Measurements from ENCODE around the gene YTHDF1. TPM values are rescaled to one million over a fixed set of nuclear protein-coding genes. Genes with fewer than 3 reads are reported as not detected.

The YTHDF1 gene
- total RNA-seq, 1 donor from 2014 or later = 22.2 TPM

DNA sequence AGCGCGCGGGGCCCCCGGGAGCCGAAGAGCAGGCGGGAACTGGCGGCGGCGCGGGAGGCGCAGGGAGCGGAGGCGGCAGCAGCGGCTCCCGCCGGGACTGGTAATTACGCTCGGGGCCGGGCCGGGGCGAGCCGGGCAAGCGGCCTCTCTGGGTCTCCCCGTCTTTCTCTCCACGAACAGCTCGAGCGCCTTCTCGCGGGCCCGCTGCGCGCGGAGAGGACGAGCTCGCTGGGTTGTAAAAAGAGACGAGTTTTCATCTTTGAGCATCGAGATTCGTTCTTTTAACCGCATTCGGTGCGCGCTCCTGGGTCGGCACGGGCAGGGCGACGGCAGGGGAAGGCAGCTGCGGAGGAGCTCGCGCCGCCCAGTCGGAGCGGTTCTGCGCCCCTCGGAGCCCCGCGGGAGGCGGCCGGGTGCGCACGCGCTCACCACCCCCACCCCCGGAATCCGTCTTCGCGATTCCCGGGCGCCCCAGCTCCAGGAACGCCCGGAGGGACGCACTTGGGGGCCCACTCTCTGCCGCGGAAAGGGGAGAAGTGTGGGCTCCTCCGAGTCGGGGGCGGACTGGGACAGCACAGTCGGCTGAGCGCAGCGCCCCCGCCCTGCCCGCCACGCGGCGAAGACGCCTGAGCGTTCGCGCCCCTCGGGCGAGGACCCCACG lies 38.0 kb downstream of the YTHDF1 start:
- Histone ChIP-seq H3K36me3 (no peaks in the 10 kb centered on the region), H3K27ac (replicated peaks) (no peak overlapping the region), H3K4me1 (peaks cover 41% of the 10 kb centered on the region), H3K27me3 (ENCODE audit: low read depth) (peaks cover 100% of the 10 kb centered on the region), H3K4me3 (peak overlapping the region; percentile 55), H3K9me3 (replicated peaks) (no peaks in the 10 kb centered on the region)
- intact Hi-C loops (cut with micrococcal nuclease) = loop anchor here (10.0 kb wide), 1 partner anchor 123 kb away; no protein-coding TSS in a partner anchor
- no peak for TF ChIP-seq CTCF (IDR thresholded peaks at IDR 0.05; ENCODE audit: borderline replicate concordance)
- no peak for DNase-seq

GRCh38 chr20:63177134-63177784 lies 38.7 kb downstream of the YTHDF1 start:
- H3K27ac ChIP-seq (replicated peaks) = no peak overlapping the region
- intact Hi-C loops (cut with micrococcal nuclease) = loop anchor here (10.0 kb wide), 1 partner anchor 122 kb away; no protein-coding TSS in a partner anchor
- H3K36me3 ChIP-seq = no peaks in the 10 kb centered on the region
- TF ChIP-seq CTCF (IDR thresholded peaks at IDR 0.05; ENCODE audit: borderline replicate concordance) = no peak
- H3K9me3 ChIP-seq (replicated peaks) = no peaks in the 10 kb centered on the region
- peak overlapping the region; percentile 55 for H3K4me3 ChIP-seq
- no peak for DNase-seq
- H3K27me3 ChIP-seq (ENCODE audit: low read depth) = peaks cover 100% of the 10 kb centered on the region
- H3K4me1 ChIP-seq = peaks cover 41% of the 10 kb centered on the region

DNA sequence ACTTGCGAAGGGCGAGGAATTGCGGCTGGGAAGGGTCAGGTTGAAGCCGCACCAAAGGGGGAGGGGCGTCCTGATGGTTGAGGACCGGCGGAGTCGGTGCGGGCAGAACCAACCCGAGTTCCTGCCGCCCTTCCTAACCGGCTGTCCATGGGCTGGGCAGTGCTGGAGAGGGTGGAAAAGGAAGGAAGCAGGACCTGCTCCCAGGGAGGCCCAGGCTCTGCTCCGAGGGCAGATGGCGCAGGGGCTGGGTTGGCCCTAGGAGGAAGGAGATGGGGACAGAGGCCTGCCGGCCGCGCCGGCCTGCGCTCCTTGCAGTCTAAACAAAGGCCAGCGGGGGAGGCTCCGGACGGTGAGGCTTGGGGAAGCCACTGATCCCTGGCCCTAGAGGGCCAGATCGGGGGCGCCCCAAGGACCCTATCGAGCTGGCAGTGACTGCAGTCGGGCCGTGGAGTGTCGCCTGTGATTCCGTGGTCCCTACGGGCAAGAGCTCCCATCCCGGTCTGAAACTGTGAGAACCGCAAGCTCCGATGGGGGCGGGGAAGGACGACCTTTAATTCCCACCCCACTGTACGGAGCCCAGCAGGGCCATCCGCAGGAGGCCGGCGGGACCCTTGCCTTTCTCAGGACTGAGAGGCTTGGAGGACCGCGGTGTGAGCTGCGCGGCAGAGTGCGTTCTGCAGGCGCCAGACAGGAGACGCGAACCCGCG lies 39.4 kb downstream of the YTHDF1 start:
- intact Hi-C loops (cut with micrococcal nuclease) = loop anchor here (10.0 kb wide), 1 partner anchor 122 kb away; no protein-coding TSS in a partner anchor
- Histone ChIP-seq H3K4me1 (peaks cover 41% of the 10 kb centered on the region), H3K27me3 (ENCODE audit: low read depth) (peaks cover 100% of the 10 kb centered on the region)

GRCh38 chr20:63176034-63176426 lies 39.9 kb downstream of the YTHDF1 start:
- Histone ChIP-seq H3K27me3 (ENCODE audit: low read depth) (peaks cover 100% of the 10 kb centered on the region), H3K27ac (replicated peaks) (no peak overlapping the region), H3K4me3 (no peak overlapping the region), H3K36me3 (no peaks in the 10 kb centered on the region), H3K9me3 (replicated peaks) (no peaks in the 10 kb centered on the region), H3K4me1 (peaks cover 41% of the 10 kb centered on the region)
- intact Hi-C loops (cut with micrococcal nuclease) = loop anchor here (10.0 kb wide), 1 partner anchor 121 kb away; no protein-coding TSS in a partner anchor
- no peak for DNase-seq
- no peak for TF ChIP-seq CTCF (IDR thresholded peaks at IDR 0.05; ENCODE audit: borderline replicate concordance)

More for the DNA sequence above, 39.4 kb downstream of the YTHDF1 start:
- DNase-seq = no peak
- no peaks in the 10 kb centered on the region for H3K9me3 ChIP-seq (replicated peaks)
- no peak overlapping the region for H3K27ac ChIP-seq (replicated peaks)
- no peaks in the 10 kb centered on the region for H3K36me3 ChIP-seq
- no peak overlapping the region for H3K4me3 ChIP-seq
- TF ChIP-seq CTCF (IDR thresholded peaks at IDR 0.05; ENCODE audit: borderline replicate concordance) = no peak

DNA sequence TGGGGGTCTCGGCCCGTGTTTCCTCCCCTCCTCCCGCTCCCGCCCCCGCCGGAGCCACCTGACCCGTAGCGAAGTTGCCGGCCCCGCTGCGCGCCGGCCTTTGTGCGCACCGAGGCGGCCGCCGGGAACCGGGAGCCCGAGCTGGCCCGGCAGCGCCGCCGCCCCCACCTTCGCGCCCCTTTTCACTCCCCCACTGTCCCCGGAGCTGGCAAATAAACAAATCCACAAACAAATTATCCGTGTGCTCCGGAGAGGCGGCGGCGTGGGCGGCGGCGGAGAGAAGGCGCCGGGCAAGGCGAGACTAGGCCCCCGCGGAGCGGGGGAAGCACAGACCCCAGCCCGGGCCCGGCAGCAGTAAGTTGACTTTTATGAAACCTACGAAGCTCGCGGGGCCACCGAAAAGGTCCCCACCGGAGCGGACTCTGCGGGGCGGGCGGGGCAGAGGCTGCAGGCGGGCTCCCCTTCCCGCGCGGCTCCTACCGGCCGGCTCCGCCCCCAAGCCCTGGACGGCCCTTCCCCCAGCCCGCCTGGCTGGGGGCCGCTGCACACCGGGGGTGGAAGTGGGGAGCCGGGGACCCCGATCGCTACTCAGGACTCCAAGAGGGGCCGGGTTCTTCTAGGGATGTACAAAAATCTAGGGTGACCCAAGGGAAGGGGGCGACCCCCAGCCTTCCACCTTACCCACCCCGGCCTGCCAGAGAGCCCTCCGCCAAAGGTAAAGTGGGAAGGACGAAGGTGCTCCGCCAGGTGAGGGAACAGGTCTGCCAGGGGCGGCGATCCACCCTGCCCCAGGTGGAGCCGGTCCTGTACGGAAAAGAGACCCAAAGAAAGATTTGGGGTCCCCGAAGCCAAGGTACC lies 40.7 kb downstream of the YTHDF1 start:
- no peak for DNase-seq
- Histone ChIP-seq H3K9me3 (replicated peaks) (no peaks in the 10 kb centered on the region), H3K27ac (replicated peaks) (no peak overlapping the region), H3K36me3 (no peaks in the 10 kb centered on the region), H3K27me3 (ENCODE audit: low read depth) (peaks cover 100% of the 10 kb centered on the region), H3K4me1 (peaks cover 41% of the 10 kb centered on the region), H3K4me3 (peak overlapping the region; percentile 23)
- intact Hi-C loops (cut with micrococcal nuclease) = loop anchor here (10.0 kb wide), 1 partner anchor 120 kb away; no protein-coding TSS in a partner anchor
- TF ChIP-seq CTCF (IDR thresholded peaks at IDR 0.05; ENCODE audit: borderline replicate concordance) = no peak

Data from left ventricle myocardium inferior (tissue), 1 donor.